HG03064 (cell line): Measurements from ENCODE around the gene ADAM12.
"Not testable (repeated sequence)": the region's sequence is repeated elsewhere in the genome, so short reads cannot be mapped to it uniquely, and the experiment has no call there.

Source experiments
- ATAC-seq: cut with Tn5 transposase; IDR thresholded peaks from one replicate; pipeline ENCODE4 v1.9.1; 2021; ENCODE audit warnings: low read depth; ENCODE audit not compliant: unreplicated experiment

Gene ADAM12

DNA sequence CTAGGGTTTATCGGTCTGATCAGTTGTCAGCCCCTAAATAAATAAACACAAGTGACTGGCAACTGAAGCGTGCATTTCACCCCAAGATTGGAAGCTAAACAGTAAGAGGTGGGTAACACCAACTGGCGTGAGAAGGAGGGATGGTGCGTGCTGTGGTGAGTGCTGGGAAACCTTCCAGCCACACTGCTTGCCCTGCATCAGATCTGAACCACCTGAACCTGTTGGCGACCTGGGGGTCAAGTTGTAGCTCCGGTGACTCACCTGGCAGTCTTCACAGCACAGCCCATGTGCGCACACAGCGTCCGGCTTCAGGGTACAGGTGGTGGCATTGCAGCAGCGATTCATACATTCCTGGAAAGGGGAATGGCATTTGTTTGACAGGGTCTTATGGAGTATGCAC lies 321.8 kb downstream of the ADAM12 start:
- ATAC-seq = no peak

GRCh38 chr10:126065751-126066377 lies 322.4 kb downstream of the ADAM12 start:
- ATAC-seq = no peak

GRCh38 chr10:126064512-126064911 lies 323.8 kb downstream of the ADAM12 start:
- ATAC-seq = no peak

DNA sequence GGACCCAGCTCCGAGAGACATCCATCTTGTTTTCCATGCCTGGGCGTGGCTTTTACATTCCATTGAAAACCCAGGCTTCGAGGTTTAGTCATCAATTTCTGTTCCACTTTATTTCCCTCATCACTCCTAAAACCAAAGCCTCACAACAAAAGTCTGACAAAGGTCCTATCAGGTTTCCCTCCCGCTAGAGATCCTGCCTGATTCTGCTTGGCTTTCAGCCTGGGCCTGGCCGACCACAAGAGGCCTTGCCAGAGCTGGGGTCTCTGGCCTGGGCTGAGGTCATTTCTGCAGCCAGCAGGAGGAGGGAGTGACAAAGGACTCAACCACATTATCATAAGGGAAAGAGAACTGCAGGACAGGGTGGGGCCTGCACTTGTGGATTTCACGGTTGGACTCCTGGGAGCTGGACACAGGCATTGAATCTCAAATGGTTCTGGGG lies 324.9 kb downstream of the ADAM12 start:
- no peak for ATAC-seq

DNA sequence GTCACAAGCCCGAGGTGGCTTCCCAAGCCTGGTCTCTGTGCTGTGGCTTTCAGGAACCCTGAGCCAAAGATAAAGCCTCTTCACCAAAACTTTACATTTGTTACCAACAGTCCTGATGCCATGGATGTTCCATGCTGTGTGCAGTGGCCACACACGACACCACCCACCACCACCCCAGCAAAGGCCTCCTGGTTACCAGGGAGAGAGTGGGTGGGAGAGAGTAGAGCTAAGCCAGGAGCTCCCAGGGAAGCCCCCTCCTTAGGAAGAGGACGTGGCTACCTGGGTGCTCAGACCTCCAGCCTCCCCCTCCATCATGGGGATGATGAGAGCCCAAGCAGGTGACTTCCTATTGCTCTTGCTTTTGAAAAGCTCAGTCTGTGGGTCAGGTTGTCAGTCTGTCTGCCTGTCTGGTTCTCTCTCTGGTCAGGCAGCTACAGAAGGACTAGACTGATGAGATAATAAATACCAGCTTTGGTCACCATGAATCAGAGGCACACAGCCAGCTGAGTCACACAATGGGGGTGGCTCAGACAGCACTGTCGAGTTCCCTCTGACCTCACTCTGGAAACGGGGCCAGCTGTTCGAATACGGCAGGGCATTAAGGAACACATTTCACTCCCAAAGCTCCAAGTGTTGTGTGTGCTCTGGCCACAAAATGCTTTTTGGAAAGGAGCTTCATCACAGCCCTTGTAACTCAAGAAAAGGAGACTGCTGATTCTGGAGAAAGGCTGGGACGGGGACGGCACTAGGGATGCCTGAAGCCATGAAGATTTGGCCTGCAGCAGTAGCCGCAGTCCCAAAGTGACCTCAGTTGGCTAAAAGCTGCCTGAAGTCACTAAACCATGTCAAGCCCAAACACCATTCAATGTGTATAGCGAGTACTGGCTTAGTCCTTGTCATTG lies 325.9 kb downstream of the ADAM12 start:
- no peak for ATAC-seq

DNA sequence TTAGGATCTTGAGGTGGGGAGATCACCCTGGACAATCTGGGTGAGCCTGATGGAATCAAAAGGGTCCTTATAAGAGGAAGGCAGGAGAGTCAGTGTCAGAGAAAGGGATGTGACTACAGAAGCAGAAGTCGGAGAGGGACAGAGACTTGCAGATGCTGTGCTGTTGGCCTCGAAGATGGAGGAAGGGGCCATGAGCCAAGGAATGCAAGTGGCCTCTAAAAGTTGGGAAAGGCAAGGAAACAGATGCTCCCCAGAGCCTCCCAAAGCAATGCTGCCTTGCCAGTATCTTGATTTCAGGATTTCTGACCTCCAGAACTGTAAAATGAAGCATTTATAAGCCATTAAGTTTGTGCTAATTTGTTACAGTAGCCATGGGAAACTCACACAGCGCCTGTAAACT lies 326.8 kb downstream of the ADAM12 start:
- ATAC-seq = no peak

DNA sequence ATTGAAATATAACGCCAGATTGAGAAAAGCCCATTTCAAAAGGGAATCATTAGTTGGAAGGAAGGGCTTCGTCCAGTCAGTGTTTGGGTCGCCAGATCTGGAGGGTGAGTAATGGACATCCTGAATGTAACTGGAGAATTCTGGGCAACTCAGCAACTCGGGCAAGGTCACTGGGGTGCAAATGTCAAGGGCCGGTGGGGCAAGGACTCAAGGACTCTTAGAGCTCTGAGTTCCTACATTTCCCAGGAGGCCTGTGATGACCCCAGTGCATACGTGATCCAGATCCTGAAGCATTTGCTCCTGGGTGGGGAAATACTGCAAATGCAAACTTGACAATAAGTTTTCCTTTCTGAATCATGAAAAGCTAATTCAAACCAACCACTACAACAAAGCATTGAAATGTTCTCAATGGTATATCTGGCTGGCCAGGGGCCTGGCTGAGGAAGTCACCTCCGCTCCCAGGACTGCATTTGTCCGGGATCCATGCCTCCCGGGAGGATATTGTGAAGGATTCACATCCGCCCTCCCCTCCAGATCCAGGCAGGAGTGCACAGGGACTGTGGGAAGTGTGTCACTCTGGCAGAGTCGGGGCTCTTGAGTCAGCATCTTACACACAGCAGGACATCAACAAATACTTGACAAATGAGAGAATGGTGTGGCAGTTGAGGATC lies 327.9 kb downstream of the ADAM12 start:
- no peak for ATAC-seq

DNA sequence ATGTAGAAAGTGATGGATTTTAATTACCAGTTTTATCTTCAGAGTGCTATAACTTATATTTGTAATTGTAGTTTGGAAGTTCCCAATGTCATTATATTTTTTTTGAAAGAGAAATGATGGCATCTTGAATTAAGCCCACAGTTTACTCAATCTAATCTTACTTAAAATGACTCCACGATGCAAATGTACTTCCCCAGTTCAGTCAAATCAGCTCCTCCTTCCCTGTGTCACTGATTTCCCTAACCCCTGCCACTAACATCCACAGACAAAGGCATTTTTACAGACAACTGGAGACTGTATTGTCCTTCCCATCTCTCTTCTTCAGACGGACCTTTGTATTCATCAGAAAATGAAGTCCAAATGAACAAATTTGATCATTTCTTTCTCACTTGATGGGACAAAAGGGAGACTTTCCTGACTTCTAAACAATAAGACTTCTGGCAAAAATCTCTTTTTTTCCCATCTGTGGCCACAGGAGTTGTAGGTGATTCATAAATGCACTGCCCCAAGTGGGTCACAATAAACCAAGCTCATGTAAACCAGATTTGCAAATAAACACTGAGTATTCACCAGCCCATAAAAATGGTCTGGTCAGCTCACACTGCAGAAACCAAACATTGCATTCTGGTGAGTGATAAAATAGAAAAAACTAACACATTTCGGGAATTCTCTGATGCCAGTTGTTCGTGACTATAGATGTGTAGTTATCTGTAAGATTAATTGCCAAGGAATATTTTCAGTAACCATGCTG lies 329.0 kb downstream of the ADAM12 start:
- no peak for ATAC-seq

DNA sequence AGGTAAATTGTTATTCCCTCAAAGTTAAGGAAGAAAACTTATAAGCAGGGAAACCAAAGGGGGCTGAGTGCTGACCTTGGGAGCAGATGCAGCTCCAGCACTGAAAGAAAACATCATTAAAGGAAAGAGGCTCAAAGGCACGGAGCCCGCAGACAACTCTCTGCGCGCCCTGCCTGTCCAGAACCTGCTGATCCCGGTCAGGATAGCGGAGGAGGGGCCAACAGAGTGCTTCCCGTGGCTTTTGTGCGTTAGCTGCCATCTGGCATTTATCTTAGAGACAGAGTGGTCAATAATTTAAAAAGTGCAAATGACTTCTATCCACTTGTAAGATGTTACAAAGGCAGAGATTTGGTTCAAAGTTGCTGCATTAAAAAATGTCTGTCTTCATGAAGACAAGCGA lies 329.8 kb downstream of the ADAM12 start:
- no peak for ATAC-seq

- ATAC-seq = no peak
Measured at GRCh38 chr10:126058104-126058503, 330.2 kb downstream of the ADAM12 start.

GRCh38 chr10:126057494-126057893 lies 330.8 kb downstream of the ADAM12 start:
- ATAC-seq = no peak

DNA sequence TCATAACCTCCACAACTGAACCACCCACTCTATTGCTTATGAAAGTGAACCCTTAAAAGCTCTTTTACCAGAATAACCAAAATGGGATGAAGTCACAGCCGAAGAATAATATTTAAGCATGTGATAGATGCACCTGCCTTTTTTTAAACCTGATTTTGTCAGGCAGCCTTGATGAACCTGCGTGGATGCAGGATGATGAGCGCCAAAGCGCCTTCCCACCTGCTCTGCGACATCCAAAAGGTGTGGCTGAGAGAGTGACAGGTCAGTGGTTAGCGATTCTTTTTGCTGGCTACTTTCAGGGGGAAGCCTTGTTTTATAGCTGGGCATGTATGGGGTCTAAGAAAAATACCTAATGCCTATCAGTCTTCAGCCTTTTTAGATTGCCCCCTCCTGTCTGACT lies 334.1 kb downstream of the ADAM12 start:
- ATAC-seq = no peak

GRCh38 chr10:126052171-126052570 lies 336.1 kb downstream of the ADAM12 start:
- no peak for ATAC-seq

GRCh38 chr10:126049759-126050700 lies 338.2 kb downstream of the ADAM12 start:
- no peak for ATAC-seq

DNA sequence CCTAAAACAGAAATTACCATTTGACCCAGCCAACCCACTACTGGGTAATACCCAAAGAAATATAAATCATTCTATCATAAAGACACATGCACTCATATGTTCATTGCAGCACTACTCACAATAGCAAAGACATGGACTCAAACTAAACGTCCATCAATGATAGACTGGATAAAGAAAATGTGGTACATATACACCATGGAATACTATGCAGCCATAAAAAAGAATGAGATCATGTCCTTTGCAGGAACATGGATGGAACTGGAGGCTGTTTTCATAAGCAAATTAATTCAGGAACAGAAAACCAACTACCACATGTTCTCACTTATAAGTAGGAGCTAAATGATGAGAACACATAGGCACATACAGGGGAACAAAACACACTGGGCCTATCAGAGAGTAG lies 340.5 kb downstream of the ADAM12 start:
- not testable (repeated sequence) for ATAC-seq

- ATAC-seq = no peak
Measured at GRCh38 chr10:126046831-126047230, 341.4 kb downstream of the ADAM12 start.

GRCh38 chr10:126045861-126046260 lies 342.4 kb downstream of the ADAM12 start:
- ATAC-seq = no peak

- ATAC-seq = no peak
Measured at GRCh38 chr10:126043389-126043788, 344.9 kb downstream of the ADAM12 start.

- ATAC-seq = no peak
Measured at GRCh38 chr10:126042906-126043305, 345.4 kb downstream of the ADAM12 start.

DNA sequence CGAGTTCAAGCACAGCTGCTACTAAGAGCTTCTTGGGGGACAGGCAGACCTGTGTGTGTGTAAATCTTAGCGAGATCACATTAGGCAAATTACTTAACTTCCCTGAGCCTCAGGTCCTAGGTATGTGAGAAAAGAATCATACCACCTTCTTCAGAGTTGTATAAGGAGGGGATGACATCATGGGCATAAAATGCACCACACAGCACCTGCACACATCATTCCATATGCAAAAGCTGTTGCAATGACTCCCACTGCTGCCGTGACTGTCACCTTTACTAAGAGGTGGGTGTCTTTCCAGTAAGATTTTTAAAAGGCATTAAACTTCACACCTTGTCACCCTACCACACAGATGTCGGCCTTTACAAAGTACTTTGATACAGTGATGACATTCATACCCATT lies 345.9 kb downstream of the ADAM12 start:
- peak; percentile 1 for ATAC-seq
